Astrocyte of the cerebellum (primary cell): ENCODE measurements around the gene MKI67.

Experiments
- DNase-seq: peaks from one replicate; pipeline ENCODE4 v3.0.0-alpha.2; 2011; ENCODE audit warnings: low read depth
- H3K4me3 ChIP-seq: 2 replicates; pipeline ENCODE4 v1.5.1; 2011; ENCODE audit warnings: mild to moderate bottlenecking, low read depth, low read length, moderate library complexity
- in situ Hi-C: cut with HindIII; loops from 2 replicates; pipeline ENCODE4 v1.10.0; 2017; ENCODE audit warnings: low sequenced_read_pairs
- TF ChIP-seq, protein P1 (sequence below): IDR thresholded peaks from 2 replicates; pipeline ENCODE4 v1.5.1; 2012; ENCODE audit warnings: low read length, low read depth, moderate library complexity, mild to moderate bottlenecking; ENCODE audit errors: missing control alignments

MKI67 gene

DNA sequence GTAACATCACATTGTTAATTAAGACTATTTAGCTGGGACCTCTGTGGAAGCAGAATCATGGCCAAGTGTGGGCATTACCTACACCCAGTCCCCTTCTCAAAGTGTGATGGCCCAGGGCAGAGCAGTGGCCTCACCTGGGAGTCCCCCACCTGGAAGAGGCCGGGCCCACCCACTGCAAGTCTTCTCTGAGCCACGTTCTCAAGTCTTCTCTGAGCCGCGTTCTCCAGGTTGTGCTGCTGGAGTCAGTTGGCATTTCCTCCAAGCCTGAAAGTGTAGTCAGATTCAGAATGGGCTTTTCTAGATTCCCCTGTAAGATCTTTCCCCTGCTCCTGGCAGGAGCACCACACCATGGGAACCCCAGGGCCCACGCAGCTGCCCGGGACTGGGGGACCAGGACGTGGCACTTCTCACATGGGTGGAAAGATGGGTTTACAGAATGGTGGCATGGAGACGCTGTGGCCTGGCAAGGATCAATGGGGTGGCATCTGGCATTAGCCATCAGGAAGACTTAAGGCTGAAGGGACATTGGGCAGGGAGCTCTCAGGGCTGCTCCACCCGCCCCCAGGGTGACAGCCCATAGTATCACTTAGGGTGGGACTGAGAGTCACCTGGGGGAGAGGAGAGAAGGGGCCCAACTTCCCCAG is 68.0 kb downstream of the MKI67 start:
- TF ChIP-seq, protein P1, sequence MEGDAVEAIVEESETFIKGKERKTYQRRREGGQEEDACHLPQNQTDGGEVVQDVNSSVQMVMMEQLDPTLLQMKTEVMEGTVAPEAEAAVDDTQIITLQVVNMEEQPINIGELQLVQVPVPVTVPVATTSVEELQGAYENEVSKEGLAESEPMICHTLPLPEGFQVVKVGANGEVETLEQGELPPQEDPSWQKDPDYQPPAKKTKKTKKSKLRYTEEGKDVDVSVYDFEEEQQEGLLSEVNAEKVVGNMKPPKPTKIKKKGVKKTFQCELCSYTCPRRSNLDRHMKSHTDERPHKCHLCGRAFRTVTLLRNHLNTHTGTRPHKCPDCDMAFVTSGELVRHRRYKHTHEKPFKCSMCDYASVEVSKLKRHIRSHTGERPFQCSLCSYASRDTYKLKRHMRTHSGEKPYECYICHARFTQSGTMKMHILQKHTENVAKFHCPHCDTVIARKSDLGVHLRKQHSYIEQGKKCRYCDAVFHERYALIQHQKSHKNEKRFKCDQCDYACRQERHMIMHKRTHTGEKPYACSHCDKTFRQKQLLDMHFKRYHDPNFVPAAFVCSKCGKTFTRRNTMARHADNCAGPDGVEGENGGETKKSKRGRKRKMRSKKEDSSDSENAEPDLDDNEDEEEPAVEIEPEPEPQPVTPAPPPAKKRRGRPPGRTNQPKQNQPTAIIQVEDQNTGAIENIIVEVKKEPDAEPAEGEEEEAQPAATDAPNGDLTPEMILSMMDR: no peak
- no peak overlapping the region for H3K4me3 ChIP-seq
- DNase-seq: no peak
- in situ Hi-C loops: no loop called here

DNA sequence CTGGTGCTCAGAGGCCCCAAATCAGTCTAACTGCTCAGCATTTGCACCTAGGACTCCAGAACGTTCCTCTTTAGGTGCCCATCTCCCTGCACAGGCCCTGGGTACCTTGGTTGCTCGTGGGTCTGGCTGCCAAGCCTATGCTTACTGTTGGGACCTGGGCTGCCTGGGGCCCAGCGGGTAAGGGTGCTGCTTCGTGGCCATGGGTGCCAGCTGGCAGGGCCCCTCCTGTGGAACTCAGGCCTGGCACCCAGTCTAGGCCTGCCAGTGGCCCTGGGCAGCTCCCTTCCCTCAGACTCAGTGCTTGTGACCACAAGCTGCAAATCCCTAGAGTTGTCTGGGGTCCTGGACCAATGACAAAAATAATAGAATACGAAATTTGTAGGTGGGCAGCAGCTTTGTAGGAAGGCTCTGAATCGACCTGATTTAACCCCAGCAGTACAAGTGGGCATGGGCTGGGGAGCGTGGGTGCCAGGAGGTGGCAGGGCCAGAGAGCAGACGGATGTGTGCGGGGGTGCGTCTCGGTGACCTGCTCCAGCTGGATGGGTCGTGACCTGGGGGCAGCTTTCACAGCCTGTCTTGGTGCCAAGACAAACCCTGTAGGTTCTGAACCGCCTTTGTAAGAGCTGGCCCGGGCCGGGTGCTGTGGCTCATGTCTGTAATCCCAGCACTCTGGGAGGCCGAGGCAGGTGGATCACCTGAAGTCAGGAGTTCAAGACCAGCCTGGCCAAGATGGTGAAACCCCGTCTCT is 69.7 kb downstream of the MKI67 start:
- in situ Hi-C loops: no loop called here

DNA sequence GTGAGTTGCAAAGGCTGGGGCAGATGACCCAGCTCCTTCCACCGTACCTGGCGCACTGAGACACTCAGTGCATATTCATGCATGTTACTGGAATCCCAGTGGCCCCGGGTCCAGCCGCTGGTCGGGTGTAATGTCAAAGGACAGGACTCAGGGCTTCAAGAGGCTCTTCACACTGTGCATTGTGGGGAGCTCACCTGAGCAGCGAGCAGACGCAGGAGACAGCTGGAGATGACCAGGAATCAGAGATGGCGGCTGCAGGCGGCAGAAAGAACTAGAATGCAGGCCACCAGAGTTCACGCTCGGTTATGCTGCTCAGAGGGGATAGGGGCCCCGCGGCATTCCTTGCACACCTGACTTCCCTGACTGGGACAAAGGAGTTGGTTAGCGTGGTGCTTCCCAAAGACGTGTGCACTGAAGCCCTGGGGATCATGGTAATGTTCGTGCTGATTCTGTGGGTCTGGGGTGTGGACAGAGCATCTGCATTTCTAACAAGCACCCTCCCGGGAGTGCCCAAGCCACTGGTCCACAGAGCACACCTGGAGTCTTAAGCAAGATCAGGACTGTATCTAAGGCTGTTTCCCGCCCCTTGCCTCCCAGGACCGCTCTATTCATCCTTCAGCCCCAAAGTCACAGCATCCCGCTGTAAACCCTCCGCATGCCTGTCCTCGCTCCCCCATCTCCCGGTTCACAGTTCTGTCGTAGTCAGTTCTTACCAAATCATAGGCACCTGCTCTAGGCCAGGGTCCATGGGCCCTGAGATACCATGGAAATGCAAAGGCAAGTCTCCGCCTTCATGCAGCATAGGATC is 71.0 kb downstream of the MKI67 start:
- no peak for DNase-seq
- in situ Hi-C loops: no loop called here
- H3K4me3 ChIP-seq: no peak overlapping the region
- TF ChIP-seq, protein P1: no peak

More for the DNA sequence above, 69.7 kb downstream of the MKI67 start:
- H3K4me3 ChIP-seq: no peak overlapping the region
- no peak for DNase-seq
- TF ChIP-seq, protein P1: no peak

DNA sequence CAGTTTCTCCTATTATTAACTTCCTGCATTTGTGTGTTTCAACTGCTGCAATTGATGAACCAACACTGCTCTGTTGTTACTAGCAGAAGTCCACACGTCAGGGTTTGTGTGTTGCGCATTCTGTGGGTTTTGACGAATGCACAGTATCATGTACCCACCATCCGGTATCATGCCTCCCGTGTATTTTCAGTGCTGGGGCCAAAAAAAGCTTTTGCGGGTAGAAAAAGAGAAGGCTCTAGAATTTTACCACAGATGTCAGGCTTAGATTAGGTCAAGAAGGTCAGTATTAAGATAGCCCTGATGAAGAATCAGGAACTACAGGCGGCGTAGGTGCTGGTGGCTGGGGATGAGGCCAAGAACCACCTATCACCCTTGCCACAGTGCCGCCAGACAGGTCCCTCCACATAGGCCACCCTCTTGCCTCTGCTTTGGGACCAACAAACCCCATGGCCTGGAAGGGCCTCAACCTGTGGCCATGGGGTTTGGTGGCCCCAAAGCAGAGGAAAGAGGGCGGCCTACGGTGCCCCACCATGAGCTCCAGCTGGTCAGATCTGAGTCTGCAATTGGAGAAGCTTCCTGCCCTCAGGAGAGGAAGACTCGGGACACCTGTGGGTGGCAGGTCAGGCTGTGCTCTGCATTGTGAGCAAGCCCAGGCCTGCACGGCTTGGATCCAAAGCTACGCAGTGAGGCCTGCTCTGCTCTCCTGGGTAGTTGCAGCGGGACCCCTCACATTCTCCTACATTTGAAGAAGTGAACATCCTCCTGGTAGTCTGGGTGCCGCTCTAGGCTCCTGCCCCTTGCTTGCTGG is 71.9 kb downstream of the MKI67 start:
- H3K4me3 ChIP-seq: no peak overlapping the region
- TF ChIP-seq, protein P1: no peak
- no peak for DNase-seq
- in situ Hi-C loops: no loop called here

DNA sequence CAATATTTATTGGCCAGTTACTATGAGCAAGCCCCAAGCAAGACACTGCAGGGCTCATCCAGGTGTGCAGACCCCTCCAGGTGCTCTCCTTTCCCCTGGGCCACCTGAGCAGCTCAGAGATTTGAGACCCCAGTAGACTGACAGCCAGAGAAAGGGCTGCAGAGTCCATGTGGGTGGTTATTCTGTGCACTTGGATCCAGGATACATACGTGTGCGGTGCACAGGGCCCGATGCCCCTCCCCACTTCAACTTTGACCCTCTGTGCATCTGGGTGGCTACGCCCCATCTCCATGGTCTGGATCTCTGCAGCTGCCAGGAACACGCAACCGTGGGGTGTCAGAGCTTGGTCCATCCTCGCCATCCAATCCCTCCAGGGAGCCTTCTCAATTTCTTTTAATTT is 72.9 kb downstream of the MKI67 start:
- TF ChIP-seq, protein P1: no peak
- in situ Hi-C loops: no loop called here
- no peak for DNase-seq
- H3K4me3 ChIP-seq: no peak overlapping the region

DNA sequence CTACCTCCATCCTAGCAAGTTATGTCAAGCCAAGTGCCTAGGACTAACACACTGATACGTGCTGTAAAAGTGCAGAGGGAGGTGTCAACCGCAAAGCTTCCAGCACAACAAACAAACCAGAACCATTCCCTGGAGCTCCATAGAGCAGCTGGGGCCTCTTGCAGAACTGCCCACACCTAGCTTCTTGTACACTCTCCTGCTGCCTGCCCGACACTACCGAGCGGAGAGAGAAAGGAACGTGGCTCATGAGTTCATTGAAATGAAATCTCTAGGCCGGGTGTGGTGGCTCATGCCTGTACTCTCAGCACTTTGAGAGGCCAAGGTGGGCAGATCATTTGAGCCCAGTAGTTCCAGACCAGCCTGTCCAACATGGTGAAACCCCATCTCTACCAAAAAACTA is 73.5 kb downstream of the MKI67 start:
- H3K4me3 ChIP-seq: no peak overlapping the region
- in situ Hi-C loops: no loop called here

More for the DNA sequence above, 73.5 kb downstream of the MKI67 start:
- no peak for DNase-seq
- TF ChIP-seq, protein P1: no peak
